D721Med (cell line): ENCODE results near the gene SEC14L1.

Experiments
- DNase-seq: peaks from one replicate; pipeline ENCODE4 v3.0.0; 2011; ENCODE audit warnings: low spot score; ENCODE audit not compliant: insufficient read length
- FAIRE-seq: peaks from 2 replicates; lab custom pipeline; 2011; peaks lifted over from hg19 to GRCh38; lab: Jason Lieb, UNC
- CTCF ChIP-seq: IDR thresholded peaks from 2 replicates; pipeline ENCODE4 v1.5.1; 2012; ENCODE audit warnings: mild to moderate bottlenecking, control low read depth; ENCODE audit not compliant: insufficient read depth; ENCODE audit errors: missing control alignments

SEC14L1 gene

GRCh38 chr17:77256710-77257109 lies 115.9 kb downstream of the SEC14L1 start:
- no peak for TF ChIP-seq CTCF
- DNase-seq (no peak), FAIRE-seq (no peak)

GRCh38 chr17:77257169-77257568 lies 116.4 kb downstream of the SEC14L1 start:
- DNase-seq = no peak
- no peak for TF ChIP-seq CTCF
- FAIRE-seq = no peak

- no peak for FAIRE-seq
- no peak for TF ChIP-seq CTCF
- no peak for DNase-seq
Measured at GRCh38 chr17:77257596-77258458, 117.1 kb downstream of the SEC14L1 start.

- FAIRE-seq (no peak), DNase-seq (no peak)
- TF ChIP-seq CTCF = no peak
Measured at GRCh38 chr17:77258638-77259037, 117.9 kb downstream of the SEC14L1 start.

- DNase-seq (no peak), FAIRE-seq (no peak)
- no peak for TF ChIP-seq CTCF
Measured at GRCh38 chr17:77264617-77265230, 124.0 kb downstream of the SEC14L1 start.

- no peak for FAIRE-seq
- DNase-seq = no peak
- TF ChIP-seq CTCF = no peak
Measured at GRCh38 chr17:77266213-77266612, 125.4 kb downstream of the SEC14L1 start.
